Ovary (tissue), 3 donors: ENCODE data around the gene MACROH2A1.

Experiments
- EP300 ChIP-seq: sonication (generic); formaldehyde crosslinking; IDR thresholded peaks from one replicate; pipeline ENCODE4 v1.6.1; 2017; ENCODE audit warnings: antibody characterized with exemption
- POLR2A ChIP-seq: fragments of 450-650 bp; IDR thresholded peaks from one replicate; pipeline ENCODE4 v1.6.1; 2017; ENCODE audit warnings: antibody characterized with exemption, mild to moderate bottlenecking, moderate library complexity
- TF ChIP-seq, protein P1 (sequence below), 3 donors: fragments of 450-650 bp in 2 of 3; fragments of 200-600 bp in 1 of 3; IDR thresholded peaks; one replicate each; pipeline versions ENCODE4 v1.5.1 to v1.8.0; 2016 to 2022; ENCODE audit warnings: antibody characterized with exemption in 3 of 3, mild to moderate bottlenecking in 1 of 3
- donor health status: DM: no; HTN: no; CAD: no.

DNA sequence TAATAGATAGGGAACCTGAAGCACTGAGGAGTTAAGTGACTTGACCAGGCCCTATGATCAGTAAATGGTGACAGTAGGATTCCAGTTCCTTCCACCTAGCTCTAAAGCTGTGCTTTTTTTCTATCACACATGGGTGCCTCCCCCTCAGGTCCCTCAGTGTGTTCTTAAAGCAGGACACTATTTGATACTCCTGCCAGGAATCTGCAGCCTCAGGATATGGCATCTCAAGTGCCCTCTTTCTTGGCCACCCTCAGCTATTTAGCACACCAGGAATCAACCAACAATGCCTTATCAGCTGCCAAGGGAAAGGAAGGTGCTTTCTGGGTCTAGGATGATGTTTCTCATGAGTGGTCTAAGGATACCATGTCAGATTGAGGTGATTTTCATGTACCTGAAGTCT is 49.1 kb downstream of the MACROH2A1 start:
- TF ChIP-seq, protein P1, sequence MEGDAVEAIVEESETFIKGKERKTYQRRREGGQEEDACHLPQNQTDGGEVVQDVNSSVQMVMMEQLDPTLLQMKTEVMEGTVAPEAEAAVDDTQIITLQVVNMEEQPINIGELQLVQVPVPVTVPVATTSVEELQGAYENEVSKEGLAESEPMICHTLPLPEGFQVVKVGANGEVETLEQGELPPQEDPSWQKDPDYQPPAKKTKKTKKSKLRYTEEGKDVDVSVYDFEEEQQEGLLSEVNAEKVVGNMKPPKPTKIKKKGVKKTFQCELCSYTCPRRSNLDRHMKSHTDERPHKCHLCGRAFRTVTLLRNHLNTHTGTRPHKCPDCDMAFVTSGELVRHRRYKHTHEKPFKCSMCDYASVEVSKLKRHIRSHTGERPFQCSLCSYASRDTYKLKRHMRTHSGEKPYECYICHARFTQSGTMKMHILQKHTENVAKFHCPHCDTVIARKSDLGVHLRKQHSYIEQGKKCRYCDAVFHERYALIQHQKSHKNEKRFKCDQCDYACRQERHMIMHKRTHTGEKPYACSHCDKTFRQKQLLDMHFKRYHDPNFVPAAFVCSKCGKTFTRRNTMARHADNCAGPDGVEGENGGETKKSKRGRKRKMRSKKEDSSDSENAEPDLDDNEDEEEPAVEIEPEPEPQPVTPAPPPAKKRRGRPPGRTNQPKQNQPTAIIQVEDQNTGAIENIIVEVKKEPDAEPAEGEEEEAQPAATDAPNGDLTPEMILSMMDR (IDR thresholded peaks at IDR 0.05): no peak
- TF ChIP-seq POLR2A (no peak), EP300 (no peak)
